Measurements from ENCODE around the gene CES2. TPM values are rescaled to one million over a fixed set of nuclear protein-coding genes. Genes with fewer than 3 reads are reported as not detected.
"Not testable (repeated sequence)": the region's sequence is repeated elsewhere in the genome, so short reads cannot be mapped to it uniquely, and the experiment has no call there.

The CES2 gene
- total RNA-seq, 4 donors from 2014 or later, result 49.7 to 69.4 (median 53.6) TPM

- no peak overlapping the region for H3K27ac ChIP-seq
- no peak overlapping the region for H3K4me3 ChIP-seq (replicated peaks in 1 of 3)
- no peaks in the 10 kb centered on the region for H3K36me3 ChIP-seq
- no peak for TF ChIP-seq CTCF (IDR thresholded peaks at IDR 0.05)
- TF ChIP-seq POLR2A (IDR thresholded peaks at IDR 0.05), result no peak
- no peaks in the 10 kb centered on the region for H3K27me3 ChIP-seq
- H3K9me3 ChIP-seq, result no peaks in the 10 kb centered on the region
- intact Hi-C loops (cut with DNase I), result no loop called here
- 71% methylated on average over 6 of the region's 6 CpGs; no CpG with 5 or more reads in 1 of the 2 donors for WGBS, 2 donors
- no peaks in the 10 kb centered on the region for H3K4me1 ChIP-seq
- no peak for DNase-seq
These were observed 28.7 kb downstream of the CES2 start for GRCh38 chr16:66964049-66964448.

GRCh38 chr16:66968847-66969246 lies 33.5 kb downstream of the CES2 start:
- Histone ChIP-seq H3K4me3 (replicated peaks in 1 of 3) (no peak overlapping the region), H3K9me3 (no peaks in the 10 kb centered on the region), H3K27ac (no peak overlapping the region), H3K4me1 (no peaks in the 10 kb centered on the region), H3K27me3 (no peaks in the 10 kb centered on the region), H3K36me3 (no peaks in the 10 kb centered on the region)
- WGBS, 2 donors, result 74 to 91% methylated on average over 5 of the region's 5 CpGs
- TF ChIP-seq CTCF (IDR thresholded peaks at IDR 0.05), result no peak
- intact Hi-C loops (cut with DNase I), result no loop called here
- DNase-seq, result peak in 1 of 2 donors; percentile 16

- Histone ChIP-seq H3K9me3 (no peaks in the 10 kb centered on the region), H3K36me3 (no peaks in the 10 kb centered on the region), H3K27ac (no peak overlapping the region), H3K27me3 (no peaks in the 10 kb centered on the region), H3K4me1 (no peaks in the 10 kb centered on the region), H3K4me3 (replicated peaks in 1 of 3) (no peak overlapping the region)
- 80 to 88% methylated on average over 10 of the region's 10 CpGs for WGBS, 2 donors
- DNase-seq, result no peak
- TF ChIP-seq CTCF (IDR thresholded peaks at IDR 0.05), result no peak
- no peak for TF ChIP-seq POLR2A (IDR thresholded peaks at IDR 0.05)
- intact Hi-C loops (cut with DNase I), result loop anchor here (10.0 kb wide), 1 partner anchor 214 kb away; the partner anchor contains the start of gene MATCAP1
These were observed 35.7 kb downstream of the CES2 start for GRCh38 chr16:66970775-66971720.

- H3K27ac ChIP-seq, result peak overlapping the region in 1 of 3 donors; percentile 24
- 81% methylated on average over 9 of the region's 9 CpGs for WGBS, 2 donors
- peaks cover 0 to 14% of the 10 kb centered on the region in 2 donors for H3K4me1 ChIP-seq
- DNase-seq, result peak; percentile 37 to 41
- TF ChIP-seq POLR2A (IDR thresholded peaks at IDR 0.05), result no peak
- TF ChIP-seq CTCF (IDR thresholded peaks at IDR 0.05), result no peak
- intact Hi-C loops (cut with DNase I), result loop anchor here (10.0 kb wide), 1 partner anchor 212 kb away; the partner anchor contains the start of gene MATCAP1
- no peaks in the 10 kb centered on the region for H3K36me3 ChIP-seq
- H3K4me3 ChIP-seq (replicated peaks in 1 of 3), result no peak overlapping the region
- no peaks in the 10 kb centered on the region for H3K9me3 ChIP-seq
- H3K27me3 ChIP-seq, result no peaks in the 10 kb centered on the region
These were observed 37.7 kb downstream of the CES2 start for GRCh38 chr16:66972983-66973382.

GRCh38 chr16:66973716-66974115 lies 38.4 kb downstream of the CES2 start:
- TF ChIP-seq POLR2A (IDR thresholded peaks at IDR 0.05) (no peak), CTCF (IDR thresholded peaks at IDR 0.05) (no peak)
- Histone ChIP-seq H3K27me3 (no peaks in the 10 kb centered on the region), H3K9me3 (no peaks in the 10 kb centered on the region), H3K4me1 (peaks cover 0 to 14% of the 10 kb centered on the region in 2 donors), H3K4me3 (replicated peaks in 1 of 3) (no peak overlapping the region), H3K36me3 (no peaks in the 10 kb centered on the region), H3K27ac (no peak overlapping the region)
- no peak for DNase-seq
- WGBS, 2 donors, result 91 to 94% methylated on average over 3 to 6 of the region's 6 CpGs
- intact Hi-C loops (cut with DNase I), result loop anchor here (10.0 kb wide), 1 partner anchor 211 kb away; the partner anchor contains the start of gene MATCAP1

GRCh38 chr16:66974156-66974931 lies 39.0 kb downstream of the CES2 start:
- intact Hi-C loops (cut with DNase I), result loop anchor here (10.0 kb wide), 1 partner anchor 210 kb away; the partner anchor contains the start of gene MATCAP1
- not testable (repeated sequence) for H3K36me3 ChIP-seq; H3K27ac ChIP-seq; H3K9me3 ChIP-seq; H3K27me3 ChIP-seq; DNase-seq; H3K4me3 ChIP-seq (replicated peaks in 1 of 3)
- 92 to 96% methylated on average over 9 to 11 of the region's 32 CpGs for WGBS, 2 donors
- peaks cover 0 to 14% of the 10 kb centered on the region in 2 donors for H3K4me1 ChIP-seq

GRCh38 chr16:66974932-66975246 lies 39.6 kb downstream of the CES2 start:
- H3K27me3 ChIP-seq; H3K9me3 ChIP-seq; H3K36me3 ChIP-seq; H3K4me3 ChIP-seq (replicated peaks in 1 of 3); H3K27ac ChIP-seq; DNase-seq: not testable (repeated sequence)
- WGBS, 2 donors, result 73 to 77% methylated on average over 11 of the region's 11 CpGs
- intact Hi-C loops (cut with DNase I), result loop anchor here (10.0 kb wide), 1 partner anchor 210 kb away; the partner anchor contains the start of gene MATCAP1
- peaks cover 0 to 14% of the 10 kb centered on the region in 2 donors for H3K4me1 ChIP-seq

Measured in thyroid gland (tissue), 4 donors.